Hepatocyte (in vitro differentiated cells): ENCODE measurements around the gene SUGCT.

Experiments
- EZH2 ChIP-seq: fragments of 200-600 bp; sonication (generic); IDR thresholded peaks from 2 replicates; pipeline ENCODE4 v1.6.1; 2016; ENCODE audit warnings: antibody characterized with exemption, mild to moderate bottlenecking, borderline replicate concordance
- EZH2phosphoT487 ChIP-seq: fragments of 200-600 bp; sonication (generic); IDR thresholded peaks from one replicate; pipeline ENCODE4 v1.6.1; 2018; ENCODE audit warnings: antibody characterized with exemption, mild to moderate bottlenecking, low read depth, moderate library complexity; ENCODE audit not compliant: unreplicated experiment, severe bottlenecking
- TF ChIP-seq, protein P1 (sequence below): fragments of 200-600 bp; sonication (generic); IDR thresholded peaks from 2 replicates; pipeline ENCODE4 v1.5.1; 2016; ENCODE audit warnings: antibody characterized with exemption, mild to moderate bottlenecking; ENCODE audit not compliant: poor library complexity

DNA sequence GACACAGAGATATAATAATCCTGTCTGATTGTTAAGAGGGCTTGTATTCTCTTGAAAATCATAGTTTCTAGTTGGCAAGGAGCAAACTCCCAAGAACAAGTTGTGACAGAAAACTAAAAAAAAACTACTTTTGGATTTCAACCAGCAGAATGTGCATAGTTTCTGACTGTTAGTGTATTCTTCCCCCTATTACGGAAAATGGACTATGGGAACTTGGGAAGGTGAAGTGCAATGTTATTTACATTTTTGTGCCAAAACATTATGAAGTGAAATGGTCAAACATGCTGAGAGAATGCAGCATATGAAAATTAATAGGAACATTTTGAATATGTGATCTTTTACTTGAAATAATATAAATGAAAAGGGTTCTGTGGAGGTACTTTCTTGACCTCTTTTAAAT, 660.8 kb downstream of the SUGCT start:
- TF ChIP-seq, protein P1, sequence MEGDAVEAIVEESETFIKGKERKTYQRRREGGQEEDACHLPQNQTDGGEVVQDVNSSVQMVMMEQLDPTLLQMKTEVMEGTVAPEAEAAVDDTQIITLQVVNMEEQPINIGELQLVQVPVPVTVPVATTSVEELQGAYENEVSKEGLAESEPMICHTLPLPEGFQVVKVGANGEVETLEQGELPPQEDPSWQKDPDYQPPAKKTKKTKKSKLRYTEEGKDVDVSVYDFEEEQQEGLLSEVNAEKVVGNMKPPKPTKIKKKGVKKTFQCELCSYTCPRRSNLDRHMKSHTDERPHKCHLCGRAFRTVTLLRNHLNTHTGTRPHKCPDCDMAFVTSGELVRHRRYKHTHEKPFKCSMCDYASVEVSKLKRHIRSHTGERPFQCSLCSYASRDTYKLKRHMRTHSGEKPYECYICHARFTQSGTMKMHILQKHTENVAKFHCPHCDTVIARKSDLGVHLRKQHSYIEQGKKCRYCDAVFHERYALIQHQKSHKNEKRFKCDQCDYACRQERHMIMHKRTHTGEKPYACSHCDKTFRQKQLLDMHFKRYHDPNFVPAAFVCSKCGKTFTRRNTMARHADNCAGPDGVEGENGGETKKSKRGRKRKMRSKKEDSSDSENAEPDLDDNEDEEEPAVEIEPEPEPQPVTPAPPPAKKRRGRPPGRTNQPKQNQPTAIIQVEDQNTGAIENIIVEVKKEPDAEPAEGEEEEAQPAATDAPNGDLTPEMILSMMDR: no peak
- TF ChIP-seq EZH2: no peak
- TF ChIP-seq EZH2phosphoT487: no peak
